HepG2 (cell line): ENCODE measurements around the gene AWAT2. TPM values are rescaled to one million over a fixed set of nuclear protein-coding genes. Genes with fewer than 3 reads are reported as not detected.

Source experiments
- ATAC-seq: fragments of 200-7000 bp; cut with Tn5 transposase; 3 replicates; pipeline ENCODE4 v1.9.1; 2020; ENCODE audit warnings: mild to moderate bottlenecking, moderate library complexity
- BruUV-seq: library from RNA; stranded (reverse); fragments of 400-500 nt; replicated peaks from 2 replicates; lab custom pipeline; 2021; lab: Mats Ljungman, UMichigan
- CTCF ChIA-PET: fragments of 300-600 bp; formaldehyde crosslinking; extraction: SDS; loops from one replicate; lab custom pipeline; 2021; ENCODE audit warnings: low total read pairs, inconsistent platforms, low intra/inter-chr PET ratio; lab: Yijun Ruan, JAX
- POLR2A ChIA-PET: fragments of 350-600 bp; sonication (Branson Sonifier 250); formaldehyde crosslinking; loops from one replicate; lab custom pipeline; 2020; ENCODE audit warnings: antibody characterized with exemption, inconsistent platforms; lab: Yijun Ruan, JAX
- DNase-seq: peaks from one replicate; pipeline ENCODE4 v3.0.0-alpha.2; 2015; ENCODE audit warnings: low spot score
- FAIRE-seq: peaks from 3 replicates; lab custom pipeline; 2011; peaks lifted over from hg19 to GRCh38; lab: Jason Lieb, UNC
- H2AFZ ChIP-seq: one replicate; pipeline ENCODE4 v1.6.1; 2011; ENCODE audit warnings: low read length, inconsistent platforms
- H3K27ac ChIP-seq: fragments of 300-600 bp; 3 replicates; pipeline ENCODE4 v1.8.0; 2011; ENCODE audit warnings: mixed run types, mild to moderate bottlenecking, mixed read lengths, low read length, inconsistent platforms; ENCODE audit not compliant: insufficient read depth; ENCODE audit errors: extremely low read length
- H3K27me3 ChIP-seq, 2 experiments: fragments of 200-600 bp in 1 of 2; 2 replicates in 1 of 2; 3 replicates in 1 of 2; pipeline versions ENCODE4 v1.6.0 to v1.8.0; 2011; ENCODE audit warnings: low read length in 2 of 2, mild to moderate bottlenecking in 2 of 2, moderate library complexity in 2 of 2, inconsistent platforms in 1 of 2; ENCODE audit not compliant: insufficient read depth in 2 of 2, control insufficient read depth in 1 of 2
- H3K36me3 ChIP-seq, 2 experiments: fragments of 200-600 bp in 1 of 2; replicated peaks in 1 of 2; 2 replicates in 1 of 2; 3 replicates in 1 of 2; pipeline versions ENCODE4 v1.5.1 to v1.8.0; 2011; ENCODE audit warnings: low read length in 2 of 2, inconsistent platforms in 1 of 2; ENCODE audit not compliant: insufficient read depth in 2 of 2, control insufficient read depth in 1 of 2
- H3K4me1 ChIP-seq: 2 replicates; pipeline ENCODE4 v1.5.1; 2012; ENCODE audit warnings: low read length, inconsistent platforms; ENCODE audit not compliant: insufficient read depth
- H3K4me2 ChIP-seq: 2 replicates; pipeline ENCODE4 v1.6.0; 2011; ENCODE audit warnings: low read depth, low read length, inconsistent platforms
- H3K4me3 ChIP-seq, 3 experiments: fragments of 200-600 bp in 1 of 3; sonication (generic), shearing (Covaris generic) in 1 of 3; replicated peaks in 1 of 3; 2 replicates each; pipeline ENCODE4 v1.5.1; 2011 to 2016; ENCODE audit warnings: low read length in 3 of 3, inconsistent platforms in 2 of 3, low read depth in 2 of 3, mild to moderate bottlenecking in 2 of 3, control low read depth in 1 of 3, mixed read lengths in 1 of 3; ENCODE audit not compliant: insufficient read depth in 1 of 3
- H3K79me2 ChIP-seq: one replicate; pipeline ENCODE4 v1.6.1; 2011; ENCODE audit warnings: low read length, inconsistent platforms; ENCODE audit not compliant: insufficient read depth
- H3K9ac ChIP-seq: 2 replicates; pipeline ENCODE4 v1.6.0; 2011; ENCODE audit warnings: mild to moderate bottlenecking, low read depth, low read length, inconsistent platforms; ENCODE audit not compliant: insufficient read depth
- H3K9me3 ChIP-seq: 2 replicates; pipeline ENCODE4 v1.5.1; 2012; ENCODE audit warnings: mild to moderate bottlenecking, low read length
- H4K20me1 ChIP-seq: 2 replicates; pipeline ENCODE4 v1.6.0; 2011; ENCODE audit warnings: inconsistent platforms, mild to moderate bottlenecking, low read length, moderate library complexity; ENCODE audit not compliant: insufficient read depth
- AGO2 ChIP-seq: fragments of 200-400 bp; formaldehyde crosslinking; optimal IDR thresholded peaks from 2 replicates; pipeline ENCODE3; 2017; ENCODE audit warnings: mild to moderate bottlenecking, low read depth, low read length, moderate library complexity
- EEA1 ChIP-seq: sonication (generic); formaldehyde crosslinking; IDR thresholded peaks from 2 replicates; pipeline ENCODE4 v1.5.1; 2020; ENCODE audit warnings: mild to moderate bottlenecking, missing genetic modification reagents, borderline replicate concordance
- EP300 ChIP-seq, 3 experiments: sonication (generic) in 1 of 3; formaldehyde crosslinking in 1 of 3; IDR thresholded peaks; 2 replicates each; pipeline versions ENCODE4 v1.5.1 to v1.6.1; 2011 to 2020; ENCODE audit warnings: low read depth in 2 of 3, low read length in 2 of 3, borderline replicate concordance in 1 of 3, improper control_type of control experiment in 1 of 3, mild to moderate bottlenecking in 1 of 3, missing genetic modification reagents in 1 of 3, moderate library complexity in 1 of 3
- FIP1L1 ChIP-seq: fragments of 200-400 bp; formaldehyde crosslinking; IDR thresholded peaks from 2 replicates; pipeline ENCODE4 v1.6.1; 2018; ENCODE audit warnings: low read depth, mild to moderate bottlenecking, low read length, moderate library complexity, borderline replicate concordance; ENCODE audit not compliant: insufficient read depth
- HNRNPH1 ChIP-seq: fragments of 200-400 bp; formaldehyde crosslinking; optimal IDR thresholded peaks from 2 replicates; pipeline ENCODE3; 2017; ENCODE audit warnings: mild to moderate bottlenecking, low read depth, low read length
- MYNN ChIP-seq: sonication (generic); formaldehyde crosslinking; IDR thresholded peaks from 2 replicates; pipeline ENCODE4 v1.4.0; 2020; ENCODE audit warnings: mild to moderate bottlenecking, low read depth, missing genetic modification reagents
- SOX13 ChIP-seq, 3 experiments: fragments of 450-650 bp in 1 of 3; sonication (generic) in 1 of 3; formaldehyde crosslinking in 1 of 3; IDR thresholded peaks in 2 of 3; conservative IDR thresholded peaks in 1 of 3; 2 replicates each; pipeline versions ENCODE4 v1.5.0 to v1.6.1; 2016 to 2020; ENCODE audit warnings: antibody characterized with exemption in 1 of 3, mild to moderate bottlenecking in 1 of 3, missing compliant biosample characterization in 1 of 3, missing genetic modification reagents in 1 of 3, moderate library complexity in 1 of 3
- THAP11 ChIP-seq: IDR thresholded peaks from 2 replicates; pipeline ENCODE4 v1.6.1; 2016; ENCODE audit warnings: missing biosample characterization, missing genetic modification reagents
- TMF1 ChIP-seq: sonication (generic); formaldehyde crosslinking; IDR thresholded peaks from 2 replicates; pipeline ENCODE4 v1.8.1; 2022; ENCODE audit warnings: low read depth, missing genetic modification reagents
- TP53 ChIP-seq: sonication (generic); formaldehyde crosslinking; conservative IDR thresholded peaks from 2 replicates; pipeline ENCODE4 v1.4.0; 2020; ENCODE audit warnings: missing genetic modification reagents
- ZC3H13 ChIP-seq: sonication (generic); formaldehyde crosslinking; IDR thresholded peaks from 2 replicates; pipeline ENCODE4 v1.8.1; 2023; ENCODE audit warnings: mild to moderate bottlenecking, missing genetic modification reagents, moderate library complexity
- ZNF335 ChIP-seq: sonication (generic); formaldehyde crosslinking; IDR thresholded peaks from 2 replicates; pipeline ENCODE4 v1.4.0; 2020; ENCODE audit warnings: missing genetic modification reagents
- ZNF367 ChIP-seq: sonication (generic); formaldehyde crosslinking; IDR thresholded peaks from 2 replicates; pipeline ENCODE4 v1.4.0; 2020; ENCODE audit warnings: missing genetic modification reagents, borderline replicate concordance
- ZNF510 ChIP-seq: sonication (generic); formaldehyde crosslinking; IDR thresholded peaks from 2 replicates; pipeline ENCODE4 v1.4.0; 2020; ENCODE audit warnings: low read depth, mild to moderate bottlenecking, missing genetic modification reagents
- WGBS: methylation state at CpG from one replicate; pipeline ENCODE4 v1.1.6; 2017; ENCODE audit warnings: low lambda C conversion rate; 5-methylcytosine and 5-hydroxymethylcytosine counted together
- in situ Hi-C: cut with HindIII; loops from 2 replicates; pipeline ENCODE4 v1.10.0; 2017; ENCODE audit warnings: low pct_unique_long_range_greater_than_20kb; ENCODE audit not compliant: extremely low pct_ligation_motif_present
- intact Hi-C: fragments of 100-400 bp; cut with micrococcal nuclease; formaldehyde crosslinking; loops from one replicate; pipeline ENCODE4 v1.10.0; 2022; ENCODE audit not compliant: unreplicated experiment
- polyA plus RNA-seq, 8 experiments: library from polyadenylated mRNA; depleted of rRNA in 3 of 8; stranded (reverse) in 7 of 8; unstranded in 1 of 8; fragments of >200 nt; fragmentation: Illumina TruSeq in 4 of 8; extraction: Trizol in 4 of 8; gene quantifications; 2 replicates each; pipeline versions ENCODE4 v1.2.1 to v1.2.3, GENCODE V29; 2011 to 2016; ENCODE audit warnings: low read depth in 4 of 8, missing spikeins in 1 of 8, mixed read lengths in 1 of 8; ENCODE audit not compliant: insufficient read depth in 1 of 8
- total RNA-seq, 5 experiments: library from RNA; depleted of rRNA; stranded (reverse); fragments of >200 nt; fragmentation: Illumina TruSeq; extraction: Trizol; gene quantifications; 2 replicates each; pipeline ENCODE4 v1.2.3, GENCODE V29; 2016; ENCODE audit warnings: low read depth in 1 of 5
- TF ChIP-seq, protein P1 (sequence below): sonication (generic); formaldehyde crosslinking; IDR thresholded peaks from 2 replicates; pipeline ENCODE4 v1.5.0; 2020; ENCODE audit warnings: missing genetic modification reagents
- TF ChIP-seq, protein P2 (sequence below): sonication (generic); formaldehyde crosslinking; IDR thresholded peaks from 2 replicates; pipeline ENCODE4 v1.4.0; 2020; ENCODE audit warnings: missing genetic modification reagents, borderline replicate concordance

Gene AWAT2
- total and polyA plus RNA-seq, 2 of the 13 experiments (the other 11 are each of a cell fraction or from before 2014, with no cell fraction given) = not detected

DNA sequence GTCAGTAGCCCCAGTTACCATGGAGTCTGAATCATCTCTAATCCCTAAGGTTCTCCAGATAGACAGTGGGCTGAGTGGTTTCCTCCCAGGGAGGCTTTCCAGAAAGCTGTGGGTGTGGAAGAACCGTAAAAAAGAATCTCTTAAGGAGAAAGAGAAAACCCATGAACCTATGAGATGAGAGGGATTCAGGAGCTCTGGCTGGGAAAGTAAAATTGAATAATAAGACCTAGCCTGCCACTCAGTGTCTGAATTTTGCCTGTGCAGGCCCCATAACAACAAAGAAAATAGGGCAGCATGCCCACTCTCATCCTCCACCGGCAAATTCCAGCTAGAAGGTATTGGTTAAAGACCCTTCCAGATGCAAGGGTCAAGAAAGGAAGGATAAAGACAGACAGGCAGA is 16.9 kb downstream of the AWAT2 start:
- TF ChIP-seq EEA1 (CRISPR knock-in tag) (no peak), HNRNPH1 (no peak), MYNN (CRISPR knock-in tag) (no peak), AGO2 (no peak), ZNF510 (CRISPR knock-in tag) (no peak), THAP11 (CRISPR knock-in tag) (no peak), FIP1L1 (no peak), TMF1 (CRISPR knock-in tag) (no peak), ZC3H13 (CRISPR knock-in tag) (no peak), ZNF335 (CRISPR knock-in tag) (no peak), ZNF367 (CRISPR knock-in tag) (no peak), SOX13 (IDR thresholded peaks at IDR 0.05) (no peak), SOX13 (CRISPR knock-in tag; conservative IDR thresholded peaks at IDR 0.05 in 1 of 2, IDR thresholded peaks at IDR 0.05 in 1 of 2) (no peak), EP300 (IDR thresholded peaks at IDR 0.05; ENCODE audit: low read depth in 2 of 2, low read length in 2 of 2) (no peak), EP300 (CRISPR knock-in tag; IDR thresholded peaks at IDR 0.05; ENCODE audit: borderline replicate concordance) (no peak), TP53 (CRISPR knock-in tag) (no peak)
- TF ChIP-seq, protein P1, sequence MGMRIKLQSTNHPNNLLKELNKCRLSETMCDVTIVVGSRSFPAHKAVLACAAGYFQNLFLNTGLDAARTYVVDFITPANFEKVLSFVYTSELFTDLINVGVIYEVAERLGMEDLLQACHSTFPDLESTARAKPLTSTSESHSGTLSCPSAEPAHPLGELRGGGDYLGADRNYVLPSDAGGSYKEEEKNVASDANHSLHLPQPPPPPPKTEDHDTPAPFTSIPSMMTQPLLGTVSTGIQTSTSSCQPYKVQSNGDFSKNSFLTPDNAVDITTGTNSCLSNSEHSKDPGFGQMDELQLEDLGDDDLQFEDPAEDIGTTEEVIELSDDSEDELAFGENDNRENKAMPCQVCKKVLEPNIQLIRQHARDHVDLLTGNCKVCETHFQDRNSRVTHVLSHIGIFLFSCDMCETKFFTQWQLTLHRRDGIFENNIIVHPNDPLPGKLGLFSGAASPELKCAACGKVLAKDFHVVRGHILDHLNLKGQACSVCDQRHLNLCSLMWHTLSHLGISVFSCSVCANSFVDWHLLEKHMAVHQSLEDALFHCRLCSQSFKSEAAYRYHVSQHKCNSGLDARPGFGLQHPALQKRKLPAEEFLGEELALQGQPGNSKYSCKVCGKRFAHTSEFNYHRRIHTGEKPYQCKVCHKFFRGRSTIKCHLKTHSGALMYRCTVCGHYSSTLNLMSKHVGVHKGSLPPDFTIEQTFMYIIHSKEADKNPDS (CRISPR knock-in tag) = no peak
- TF ChIP-seq, protein P2, sequence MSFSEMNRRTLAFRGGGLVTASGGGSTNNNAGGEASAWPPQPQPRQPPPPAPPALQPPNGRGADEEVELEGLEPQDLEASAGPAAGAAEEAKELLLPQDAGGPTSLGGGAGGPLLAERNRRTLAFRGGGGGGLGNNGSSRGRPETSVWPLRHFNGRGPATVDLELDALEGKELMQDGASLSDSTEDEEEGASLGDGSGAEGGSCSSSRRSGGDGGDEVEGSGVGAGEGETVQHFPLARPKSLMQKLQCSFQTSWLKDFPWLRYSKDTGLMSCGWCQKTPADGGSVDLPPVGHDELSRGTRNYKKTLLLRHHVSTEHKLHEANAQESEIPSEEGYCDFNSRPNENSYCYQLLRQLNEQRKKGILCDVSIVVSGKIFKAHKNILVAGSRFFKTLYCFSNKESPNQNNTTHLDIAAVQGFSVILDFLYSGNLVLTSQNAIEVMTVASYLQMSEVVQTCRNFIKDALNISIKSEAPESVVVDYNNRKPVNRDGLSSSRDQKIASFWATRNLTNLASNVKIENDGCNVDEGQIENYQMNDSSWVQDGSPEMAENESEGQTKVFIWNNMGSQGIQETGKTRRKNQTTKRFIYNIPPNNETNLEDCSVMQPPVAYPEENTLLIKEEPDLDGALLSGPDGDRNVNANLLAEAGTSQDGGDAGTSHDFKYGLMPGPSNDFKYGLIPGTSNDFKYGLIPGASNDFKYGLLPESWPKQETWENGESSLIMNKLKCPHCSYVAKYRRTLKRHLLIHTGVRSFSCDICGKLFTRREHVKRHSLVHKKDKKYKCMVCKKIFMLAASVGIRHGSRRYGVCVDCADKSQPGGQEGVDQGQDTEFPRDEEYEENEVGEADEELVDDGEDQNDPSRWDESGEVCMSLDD (CRISPR knock-in tag) = no peak
- TF ChIP-seq, all 625 proteins: peak for 0
- no peaks in the 10 kb centered on the region for H3K9me3 ChIP-seq
- peaks cover 2% of the 10 kb centered on the region for H3K4me1 ChIP-seq
- H3K27ac ChIP-seq = no peak overlapping the region
- ATAC-seq = no peak
- BruUV-seq = no TSS peak
- intact Hi-C loops = loop anchor here (5.0 kb wide), 2 partner anchors 65 to 540 kb away; no protein-coding TSS in a partner anchor
- no peak overlapping the region for H3K9ac ChIP-seq
- DNase-seq = no peak
- no peak overlapping the region for H2AFZ ChIP-seq
- in situ Hi-C loops = loop anchor here (5.0 to 10.0 kb wide), 2 partner anchors 62 to 540 kb away; no protein-coding TSS in a partner anchor
- ChIA-PET CTCF (interaction anchor here (1.2 kb wide), 1 partner anchor 65 kb away, joined by 6 read pairs; no protein-coding TSS in a partner anchor), POLR2A (no interaction called here)
- H3K4me3 ChIP-seq = no peak overlapping the region
- no peaks in the 10 kb centered on the region for H3K27me3 ChIP-seq
- H3K4me2 ChIP-seq = no peak overlapping the region
- H3K79me2 ChIP-seq = no peaks in the 10 kb centered on the region
- no peaks in the 10 kb centered on the region for H4K20me1 ChIP-seq
- WGBS = 100% methylated on average over 1 of the region's 2 CpGs
- H3K36me3 ChIP-seq = no peaks in the 10 kb centered on the region
- FAIRE-seq = no peak
